Effector CD8-positive, alpha-beta T cell (primary cell): ENCODE results near the gene GP2.
"Not testable (repeated sequence)": the region's sequence is repeated elsewhere in the genome, so short reads cannot be mapped to it uniquely, and the experiment has no call there.

Experiments used
- DNase-seq: peaks from one replicate; lab custom pipeline; 2025; lab: John Stamatoyannopoulos, UW

GP2 gene

GRCh38 chr16:20325005-20325404, 2.3 kb downstream of the GP2 start:
- DNase-seq = no peak

GRCh38 chr16:20323591-20324117, 3.7 kb downstream of the GP2 start:
- no peak for DNase-seq

- DNase-seq = no peak
Observed at GRCh38 chr16:20322696-20323095, 4.6 kb downstream of the GP2 start.

- DNase-seq = no peak
Observed at GRCh38 chr16:20321671-20322070, 5.6 kb downstream of the GP2 start.

- DNase-seq = not testable (repeated sequence)
Observed at GRCh38 chr16:20321051-20321450, 6.3 kb downstream of the GP2 start.

GRCh38 chr16:20320592-20320991, 6.7 kb downstream of the GP2 start:
- no peak for DNase-seq

GRCh38 chr16:20320178-20320577, 7.1 kb downstream of the GP2 start:
- no peak for DNase-seq

- no peak for DNase-seq
Observed at GRCh38 chr16:20319406-20319805, 7.9 kb downstream of the GP2 start.

- no peak for DNase-seq
Observed at GRCh38 chr16:20318437-20318836, 8.9 kb downstream of the GP2 start.

GRCh38 chr16:20318006-20318405, 9.3 kb downstream of the GP2 start:
- DNase-seq = no peak

GRCh38 chr16:20317117-20317516, 10.2 kb downstream of the GP2 start:
- no peak for DNase-seq

GRCh38 chr16:20316715-20317114, 10.6 kb downstream of the GP2 start:
- DNase-seq = no peak

- DNase-seq = no peak
Observed at GRCh38 chr16:20315764-20316163, 11.5 kb downstream of the GP2 start.

GRCh38 chr16:20314575-20314974, 12.7 kb downstream of the GP2 start:
- DNase-seq = no peak

- DNase-seq = no peak
Observed at GRCh38 chr16:20313741-20314140, 13.6 kb downstream of the GP2 start.

GRCh38 chr16:20312536-20313095, 14.7 kb downstream of the GP2 start:
- DNase-seq = not testable (repeated sequence)

- no peak for DNase-seq
Observed at GRCh38 chr16:20311548-20311947, 15.8 kb downstream of the GP2 start.

GRCh38 chr16:20310421-20311395, 16.6 kb downstream of the GP2 start:
- no peak for DNase-seq

- no peak for DNase-seq
Observed at GRCh38 chr16:20309786-20310185, 17.5 kb downstream of the GP2 start.

- no peak for DNase-seq
Observed at GRCh38 chr16:20308801-20309590, 18.3 kb downstream of the GP2 start.

- DNase-seq = no peak
Observed at GRCh38 chr16:20308266-20308665, 19.0 kb downstream of the GP2 start.

GRCh38 chr16:20307791-20308190, 19.5 kb downstream of the GP2 start:
- DNase-seq = no peak
